RWPE2 (cell line): Measurements from ENCODE around the gene AGPAT4.

Source experiments
- ATAC-seq: fragments of 200-7000 bp; cut with Tn5 transposase; 3 replicates; pipeline ENCODE4 v1.9.1; 2021; ENCODE audit warnings: low read depth
- DNase-seq: peaks from one replicate; pipeline ENCODE4 v3.0.0-alpha.2; 2020; ENCODE audit warnings: low spot score
- H3K27ac ChIP-seq: fragments of 450-650 bp; 2 replicates; pipeline ENCODE4 v1.5.1; 2017; ENCODE audit warnings: mild to moderate bottlenecking; ENCODE audit not compliant: poor library complexity, severe bottlenecking
- H3K27me3 ChIP-seq: fragments of 250-450 bp; sonication (Bioruptor Pico); 2 replicates; pipeline ENCODE4 v1.5.1; 2021; ENCODE audit warnings: mild to moderate bottlenecking, moderate library complexity; ENCODE audit not compliant: insufficient read depth, poor library complexity, severe bottlenecking
- H3K36me3 ChIP-seq: fragments of 250-450 bp; sonication (Bioruptor Pico); 2 replicates; pipeline ENCODE4 v1.5.1; 2020; ENCODE audit warnings: low read depth, mild to moderate bottlenecking, moderate library complexity
- H3K4me1 ChIP-seq: fragments of 250-450 bp; sonication (Bioruptor Pico); 2 replicates; pipeline ENCODE4 v1.5.1; 2021; ENCODE audit warnings: mild to moderate bottlenecking, moderate library complexity; ENCODE audit not compliant: insufficient read depth, poor library complexity, severe bottlenecking
- H3K4me3 ChIP-seq: fragments of 250-450 bp; sonication (Bioruptor Pico); 2 replicates; pipeline ENCODE4 v1.5.1; 2021; ENCODE audit warnings: mild to moderate bottlenecking, moderate library complexity; ENCODE audit not compliant: severe bottlenecking
- H3K9me3 ChIP-seq: fragments of 250-450 bp; sonication (Bioruptor Pico); 2 replicates; pipeline ENCODE4 v1.5.1; 2021; ENCODE audit warnings: mild to moderate bottlenecking, moderate library complexity; ENCODE audit not compliant: severe bottlenecking
- TF ChIP-seq, protein P1 (sequence below): fragments of 450-650 bp; IDR thresholded peaks from one replicate; pipeline ENCODE4 v1.5.1; 2017; ENCODE audit warnings: mild to moderate bottlenecking, moderate library complexity; ENCODE audit not compliant: poor library complexity, severe bottlenecking

The AGPAT4 gene

DNA sequence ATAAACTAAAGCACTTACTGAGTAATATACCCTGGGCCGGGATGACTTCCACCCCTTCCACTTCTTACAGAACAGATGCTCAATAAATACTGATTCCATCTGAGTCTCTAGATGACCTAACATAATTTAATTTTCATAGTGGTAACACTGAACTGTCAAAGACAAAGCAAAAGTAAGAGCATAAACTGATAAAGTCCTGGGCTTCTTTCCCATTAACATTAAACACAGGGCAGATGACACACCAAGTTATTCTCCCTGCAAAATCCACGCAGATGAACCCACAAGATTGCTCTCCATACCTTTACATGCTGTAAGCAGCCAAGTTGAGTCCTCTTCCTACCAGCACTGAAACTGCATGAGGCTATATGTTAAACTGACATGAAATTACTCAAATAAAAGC, 27.1 kb downstream of the AGPAT4 start:
- H3K36me3 ChIP-seq: no peaks in the 10 kb centered on the region
- H3K4me3 ChIP-seq: no peak overlapping the region
- no peaks in the 10 kb centered on the region for H3K27me3 ChIP-seq
- H3K9me3 ChIP-seq: no peaks in the 10 kb centered on the region
- ATAC-seq: no peak
- no peak overlapping the region for H3K27ac ChIP-seq
- no peak for DNase-seq
- TF ChIP-seq, protein P1, sequence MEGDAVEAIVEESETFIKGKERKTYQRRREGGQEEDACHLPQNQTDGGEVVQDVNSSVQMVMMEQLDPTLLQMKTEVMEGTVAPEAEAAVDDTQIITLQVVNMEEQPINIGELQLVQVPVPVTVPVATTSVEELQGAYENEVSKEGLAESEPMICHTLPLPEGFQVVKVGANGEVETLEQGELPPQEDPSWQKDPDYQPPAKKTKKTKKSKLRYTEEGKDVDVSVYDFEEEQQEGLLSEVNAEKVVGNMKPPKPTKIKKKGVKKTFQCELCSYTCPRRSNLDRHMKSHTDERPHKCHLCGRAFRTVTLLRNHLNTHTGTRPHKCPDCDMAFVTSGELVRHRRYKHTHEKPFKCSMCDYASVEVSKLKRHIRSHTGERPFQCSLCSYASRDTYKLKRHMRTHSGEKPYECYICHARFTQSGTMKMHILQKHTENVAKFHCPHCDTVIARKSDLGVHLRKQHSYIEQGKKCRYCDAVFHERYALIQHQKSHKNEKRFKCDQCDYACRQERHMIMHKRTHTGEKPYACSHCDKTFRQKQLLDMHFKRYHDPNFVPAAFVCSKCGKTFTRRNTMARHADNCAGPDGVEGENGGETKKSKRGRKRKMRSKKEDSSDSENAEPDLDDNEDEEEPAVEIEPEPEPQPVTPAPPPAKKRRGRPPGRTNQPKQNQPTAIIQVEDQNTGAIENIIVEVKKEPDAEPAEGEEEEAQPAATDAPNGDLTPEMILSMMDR: no peak
- H3K4me1 ChIP-seq: no peaks in the 10 kb centered on the region

DNA sequence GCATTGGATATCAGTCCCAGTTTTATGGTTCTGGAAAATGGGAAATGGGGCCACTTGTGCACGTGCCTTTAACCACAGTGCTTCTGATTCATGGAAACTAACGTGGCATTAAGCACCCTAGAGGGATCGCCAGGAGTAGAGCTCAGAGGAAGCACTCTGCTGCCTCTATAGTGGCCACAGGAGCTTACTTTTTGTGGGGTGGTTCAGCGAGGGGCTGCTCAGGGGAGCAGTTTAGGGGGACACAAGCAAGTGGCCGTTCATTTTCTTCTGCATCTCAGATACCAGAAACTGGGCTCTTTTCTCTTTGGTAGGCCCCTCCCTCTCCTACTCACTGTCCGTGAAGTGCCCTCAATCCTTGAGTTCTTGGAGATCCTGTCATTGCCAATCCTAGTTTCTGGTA, 28.5 kb downstream of the AGPAT4 start:
- no peak overlapping the region for H3K27ac ChIP-seq
- DNase-seq: no peak

DNA sequence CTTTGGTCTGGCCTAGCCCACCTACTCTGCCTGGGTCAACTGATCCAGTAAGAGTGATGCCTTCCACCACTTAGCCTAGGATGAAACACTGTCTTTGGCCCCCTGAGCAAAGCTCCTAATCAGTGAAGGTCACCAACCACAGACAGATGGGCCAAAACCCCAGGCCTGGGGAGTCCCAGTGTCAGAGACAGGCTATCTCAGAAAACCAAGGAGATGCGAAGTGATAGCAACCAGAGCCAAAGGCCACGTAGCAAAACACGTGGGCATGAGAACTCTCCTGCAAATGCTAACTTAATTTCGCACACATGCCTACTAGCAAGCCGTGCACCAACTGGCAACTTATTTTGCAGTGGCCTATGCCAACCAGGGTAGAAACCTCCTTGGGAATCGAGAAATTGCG, 29.1 kb downstream of the AGPAT4 start:
- no peaks in the 10 kb centered on the region for H3K27me3 ChIP-seq
- H3K9me3 ChIP-seq: no peaks in the 10 kb centered on the region
- no peaks in the 10 kb centered on the region for H3K36me3 ChIP-seq
- ATAC-seq (no peak), DNase-seq (no peak)
- no peak overlapping the region for H3K4me3 ChIP-seq
- H3K4me1 ChIP-seq: no peaks in the 10 kb centered on the region
- TF ChIP-seq, protein P1: no peak
- H3K27ac ChIP-seq: no peak overlapping the region

More for the DNA sequence above, 28.5 kb downstream of the AGPAT4 start:
- TF ChIP-seq, protein P1: no peak
- no peak for ATAC-seq
- H3K4me1 ChIP-seq: no peaks in the 10 kb centered on the region
- H3K36me3 ChIP-seq: no peaks in the 10 kb centered on the region
- H3K9me3 ChIP-seq: no peaks in the 10 kb centered on the region
- no peaks in the 10 kb centered on the region for H3K27me3 ChIP-seq
- no peak overlapping the region for H3K4me3 ChIP-seq

DNA sequence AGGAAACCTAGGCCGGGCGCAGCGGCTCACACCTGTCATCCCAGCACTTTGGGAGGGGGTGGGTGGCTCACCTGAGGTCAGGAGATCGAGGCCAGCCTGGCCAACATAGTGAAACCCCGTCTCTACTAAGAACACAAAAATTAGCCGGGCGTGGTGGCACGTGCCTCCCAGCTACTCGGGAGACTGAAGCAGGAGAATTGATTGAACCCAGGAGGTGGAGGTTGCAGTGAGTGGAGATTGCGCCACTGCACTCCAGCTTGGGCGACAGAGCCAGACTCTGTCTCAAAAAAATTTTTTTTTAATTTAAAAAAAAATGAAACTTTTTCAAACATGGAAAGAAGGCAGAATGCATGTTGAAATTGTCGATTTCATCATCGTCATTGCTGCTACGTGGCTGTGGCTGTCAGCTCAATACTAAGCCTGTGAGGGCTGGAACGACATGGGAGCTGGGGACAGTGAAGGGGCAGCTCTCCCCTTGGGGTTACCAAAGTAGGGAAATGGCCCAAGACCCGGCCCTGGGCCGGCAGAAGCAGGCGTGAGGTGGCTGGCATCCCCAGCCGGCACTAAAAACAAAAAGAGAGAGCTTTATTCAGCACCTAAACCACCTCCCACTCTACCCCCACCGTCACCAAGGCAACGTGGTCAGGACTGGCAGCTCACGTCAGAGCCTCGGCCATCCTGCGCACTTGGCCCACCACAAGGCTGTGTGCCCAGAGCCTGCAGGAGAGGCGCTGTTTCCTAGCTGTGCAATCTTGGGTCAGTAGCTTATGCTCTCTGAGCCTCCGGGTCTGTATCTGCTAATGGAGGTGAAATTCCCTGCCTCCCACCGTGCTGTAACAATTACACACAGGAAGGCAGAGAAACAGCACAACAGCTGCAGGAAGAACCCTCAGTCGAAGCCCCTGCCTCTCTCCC, 30.8 kb downstream of the AGPAT4 start:
- DNase-seq: no peak

More for the DNA sequence above, 30.8 kb downstream of the AGPAT4 start:
- Histone ChIP-seq H3K9me3 (no peaks in the 10 kb centered on the region), H3K27ac (no peak overlapping the region), H3K4me1 (no peaks in the 10 kb centered on the region), H3K36me3 (no peaks in the 10 kb centered on the region; the same call in 1 of the 2 replicates), H3K4me3 (no peak overlapping the region), H3K27me3 (no peaks in the 10 kb centered on the region)
- TF ChIP-seq, protein P1: no peak
- ATAC-seq: no peak
